ENCODE measurements around the gene NISCH.

GRCh38 chr3:52452126-52452525 lies 3.3 kb upstream of the NISCH start:
- TF ChIP-seq CTCF (conservative IDR thresholded peaks at IDR 0.05; ENCODE audit: low read depth in 2 of 2) (no peak), POLR2AphosphoS5 (IDR thresholded peaks at IDR 0.05; ENCODE audit: low read depth) (no peak)

Measured in GM23338 (cell line).